ENCODE results near the gene ARSI.

Gene ARSI

GRCh38 chr5:150325426-150325825, 22.7 kb upstream of the ARSI start:
- DNase-seq = no peak

- DNase-seq = no peak
These were observed 21.1 kb upstream of the ARSI start for GRCh38 chr5:150323819-150324218.

- no peak for DNase-seq
These were observed 20.4 kb upstream of the ARSI start for GRCh38 chr5:150323092-150323491.

- no peak for DNase-seq
These were observed 19.5 kb upstream of the ARSI start for GRCh38 chr5:150322202-150322601.

GRCh38 chr5:150321784-150322183, 19.1 kb upstream of the ARSI start:
- DNase-seq = no peak

- no peak for DNase-seq
These were observed 18.5 kb upstream of the ARSI start for GRCh38 chr5:150321211-150321610.

GRCh38 chr5:150320044-150320613, 17.4 kb upstream of the ARSI start:
- no peak for DNase-seq

- DNase-seq = no peak
These were observed 16.7 kb upstream of the ARSI start for GRCh38 chr5:150319484-150319790.

GRCh38 chr5:150318613-150319483, 16.1 kb upstream of the ARSI start:
- DNase-seq = no peak

GRCh38 chr5:150317048-150318003, 14.6 kb upstream of the ARSI start:
- no peak for DNase-seq

- DNase-seq = no peak
These were observed 13.6 kb upstream of the ARSI start for GRCh38 chr5:150316320-150316719.

- no peak for DNase-seq
These were observed 12.5 kb upstream of the ARSI start for GRCh38 chr5:150315245-150315644.

- DNase-seq = no peak
These were observed 11.4 kb upstream of the ARSI start for GRCh38 chr5:150313921-150314716.

GRCh38 chr5:150313501-150313900, 10.8 kb upstream of the ARSI start:
- no peak for DNase-seq

- no peak for DNase-seq
These were observed 9.8 kb upstream of the ARSI start for GRCh38 chr5:150312518-150312917.

GRCh38 chr5:150311015-150311692, 8.4 kb upstream of the ARSI start:
- DNase-seq = no peak

- no peak for DNase-seq
These were observed 7.5 kb upstream of the ARSI start for GRCh38 chr5:150310246-150310645.

GRCh38 chr5:150309886-150310239, 7.2 kb upstream of the ARSI start:
- no peak for DNase-seq

GRCh38 chr5:150309101-150309885, 6.6 kb upstream of the ARSI start:
- no peak for DNase-seq

- no peak for DNase-seq
These were observed 5.1 kb upstream of the ARSI start for GRCh38 chr5:150307617-150308426.

- DNase-seq = no peak
These were observed 4.1 kb upstream of the ARSI start for GRCh38 chr5:150306775-150307174.

Measured in NCI-H2029 treated with DMSO at 0.1 percent for 48 hours (cell line).